GM21737 (cell line): Measurements from ENCODE around the gene ADAMTS12.
"Not testable (repeated sequence)": the region's sequence is repeated elsewhere in the genome, so short reads cannot be mapped to it uniquely, and the experiment has no call there.

ENCODE experiments used
- ATAC-seq: cut with Tn5 transposase; IDR thresholded peaks from one replicate; pipeline ENCODE4 v1.9.1; 2021; ENCODE audit warnings: mild to moderate bottlenecking, moderate library complexity; ENCODE audit not compliant: unreplicated experiment

ADAMTS12 gene

GRCh38 chr5:33914844-33915243 lies 23.1 kb upstream of the ADAMTS12 start:
- ATAC-seq, result not testable (repeated sequence)

DNA sequence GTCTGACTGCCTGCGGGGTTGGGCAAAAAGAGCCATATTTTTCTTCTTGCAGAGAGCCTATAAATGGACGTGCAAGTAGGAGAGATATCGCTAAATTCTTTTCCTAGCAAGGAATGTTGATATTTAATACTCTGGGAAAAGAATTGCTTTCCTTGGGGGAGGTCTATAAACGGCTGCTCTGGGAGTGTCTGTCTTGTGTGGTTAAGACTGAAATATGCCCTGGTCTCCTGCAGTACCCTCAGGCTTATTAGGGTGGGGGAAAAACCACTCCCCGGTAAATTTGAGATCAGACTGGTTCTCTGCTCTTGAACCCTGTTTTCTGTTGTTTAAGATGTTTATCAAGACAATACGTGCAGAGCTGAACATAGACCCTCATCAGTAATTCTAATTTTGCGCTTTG lies 14.5 kb upstream of the ADAMTS12 start:
- ATAC-seq, result not testable (repeated sequence)

- ATAC-seq, result no peak
Measured at GRCh38 chr5:33905381-33905780, 13.6 kb upstream of the ADAMTS12 start.

DNA sequence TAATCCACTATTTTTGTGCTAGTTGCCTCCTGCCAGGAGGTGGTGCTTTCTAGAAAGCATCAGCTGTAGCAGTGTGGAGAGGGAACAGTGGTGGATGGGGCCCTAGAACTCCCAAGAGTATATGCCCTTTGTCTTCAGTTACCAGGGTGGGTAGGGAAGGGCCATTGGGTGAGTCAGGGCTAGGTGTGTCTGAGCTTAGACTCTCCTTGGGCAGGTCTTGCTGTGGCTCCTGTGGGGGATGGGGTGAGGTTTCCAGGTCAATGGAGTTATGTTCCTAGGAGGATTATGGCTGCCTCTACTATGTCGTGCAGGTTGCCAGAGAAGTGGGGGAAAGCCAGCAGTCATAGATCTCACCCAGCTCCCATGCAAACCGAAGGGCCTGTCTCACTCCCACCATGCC lies 11.3 kb upstream of the ADAMTS12 start:
- ATAC-seq, result no peak

DNA sequence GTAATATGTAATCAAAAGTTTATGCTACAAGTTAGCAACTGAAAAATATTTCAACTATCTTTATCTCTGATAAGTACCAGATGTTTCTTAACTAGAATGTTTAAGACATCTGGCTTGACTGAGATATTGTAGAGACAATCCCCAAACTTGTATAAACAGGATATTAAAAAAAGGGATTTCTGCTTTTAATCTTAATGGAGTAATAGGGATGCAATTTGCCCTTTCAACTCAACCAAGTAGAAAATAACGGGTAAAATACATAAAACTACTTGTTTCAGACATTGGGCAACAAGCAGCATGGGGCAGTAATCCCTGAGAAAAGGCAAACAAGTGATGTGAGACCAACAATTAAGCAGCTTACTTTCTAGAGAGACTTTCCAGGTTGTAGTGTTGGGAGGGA lies 9.4 kb upstream of the ADAMTS12 start:
- no peak for ATAC-seq

- no peak for ATAC-seq
Measured at GRCh38 chr5:33894566-33894965, 2.8 kb upstream of the ADAMTS12 start.

- ATAC-seq, result no peak
Measured at GRCh38 chr5:33892620-33893137, 889 bp upstream of the ADAMTS12 start.

GRCh38 chr5:33891446-33891787 lies 373 bp downstream of the ADAMTS12 start:
- no peak for ATAC-seq

- ATAC-seq, result no peak
Measured at GRCh38 chr5:33890131-33891032, 1.4 kb downstream of the ADAMTS12 start.

- no peak for ATAC-seq
Measured at GRCh38 chr5:33888587-33888986, 3.2 kb downstream of the ADAMTS12 start.

GRCh38 chr5:33887268-33887667 lies 4.5 kb downstream of the ADAMTS12 start:
- ATAC-seq, result no peak

- ATAC-seq, result no peak
Measured at GRCh38 chr5:33886283-33886682, 5.5 kb downstream of the ADAMTS12 start.

GRCh38 chr5:33885679-33886078 lies 6.1 kb downstream of the ADAMTS12 start:
- no peak for ATAC-seq

GRCh38 chr5:33883482-33883881 lies 8.3 kb downstream of the ADAMTS12 start:
- ATAC-seq, result no peak

GRCh38 chr5:33880319-33880718 lies 11.5 kb downstream of the ADAMTS12 start:
- ATAC-seq, result no peak

GRCh38 chr5:33877449-33877848 lies 14.3 kb downstream of the ADAMTS12 start:
- ATAC-seq, result no peak

- ATAC-seq, result no peak
Measured at GRCh38 chr5:33867241-33867640, 24.5 kb downstream of the ADAMTS12 start.

DNA sequence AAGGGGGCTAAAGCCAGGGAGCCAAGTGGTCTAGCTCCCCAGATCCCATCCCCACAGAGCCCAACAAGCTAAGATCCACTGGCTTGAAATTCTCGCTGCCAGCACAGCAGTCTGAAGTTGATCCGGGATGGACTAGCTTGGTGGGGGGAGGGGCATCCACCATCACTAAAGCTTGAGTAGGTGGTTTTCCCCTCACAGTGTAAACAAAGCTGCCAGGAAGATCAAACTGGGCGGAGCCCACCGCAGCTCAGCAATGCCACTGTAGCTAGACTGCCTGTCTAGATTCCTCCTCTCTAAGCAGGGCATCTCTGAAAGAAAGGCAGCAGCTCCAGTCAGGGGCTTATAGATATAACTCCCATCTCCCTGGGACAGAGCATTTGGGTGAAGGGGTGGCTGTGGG lies 32.6 kb downstream of the ADAMTS12 start:
- ATAC-seq, result not testable (repeated sequence)

DNA sequence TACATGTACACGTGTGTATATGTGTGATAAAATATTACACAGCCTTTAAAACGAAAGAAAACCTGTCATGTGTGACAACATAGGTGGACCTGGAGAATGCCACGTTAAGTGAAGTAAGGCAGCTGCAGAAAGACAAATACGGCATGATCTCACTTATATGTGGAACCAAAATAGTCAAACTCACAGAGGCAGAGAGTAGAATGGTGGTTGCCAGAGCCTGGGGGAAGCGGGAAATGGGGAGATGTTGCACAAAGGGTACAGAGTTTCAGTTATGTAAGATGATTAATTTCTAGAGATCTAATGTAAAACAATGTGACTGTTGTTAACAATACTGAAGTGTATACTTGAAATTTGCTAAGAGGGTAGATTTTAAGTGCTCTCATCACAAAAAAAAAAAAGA lies 34.8 kb downstream of the ADAMTS12 start:
- ATAC-seq, result no peak

GRCh38 chr5:33855396-33855795 lies 36.4 kb downstream of the ADAMTS12 start:
- no peak for ATAC-seq

DNA sequence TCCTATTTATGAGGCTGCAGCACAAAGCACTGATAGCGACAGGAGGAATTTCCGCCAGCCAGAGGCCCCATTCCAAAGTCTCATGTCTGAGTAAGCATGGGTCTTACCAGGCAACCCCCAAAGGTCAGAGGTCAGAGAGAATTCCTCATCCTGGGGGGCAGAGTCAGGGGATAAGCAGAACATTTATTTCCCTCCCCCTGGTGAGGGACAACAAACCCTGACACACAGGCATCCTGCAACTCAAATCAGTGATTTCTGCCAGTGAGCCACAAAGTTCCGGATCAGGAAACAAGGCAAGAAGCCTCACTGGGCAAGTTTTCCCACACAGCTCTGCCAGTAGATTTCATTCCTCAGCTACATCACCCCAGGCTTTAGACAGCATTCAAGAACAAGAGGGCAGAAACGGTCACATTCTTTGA lies 37.0 kb downstream of the ADAMTS12 start:
- no peak for ATAC-seq

GRCh38 chr5:33852837-33853236 lies 39.0 kb downstream of the ADAMTS12 start:
- ATAC-seq, result no peak

DNA sequence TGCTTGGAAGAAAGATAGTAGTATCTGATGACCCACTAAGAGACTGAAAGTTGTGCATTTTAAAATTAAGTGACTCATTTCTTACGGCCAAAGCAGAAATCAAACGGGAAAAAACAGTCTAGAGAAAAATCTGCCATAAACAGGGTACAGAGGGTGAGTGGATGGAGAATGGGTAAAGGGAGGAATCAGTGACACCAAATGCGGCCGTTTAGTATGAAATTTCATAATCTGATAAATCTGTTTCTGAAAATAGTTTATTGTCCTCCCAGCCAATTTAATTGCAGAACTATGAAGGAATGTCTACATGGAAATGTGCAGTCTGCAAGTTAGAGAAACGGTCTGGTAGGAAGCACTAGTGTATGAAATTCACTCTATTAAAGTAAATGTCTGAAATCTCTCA lies 39.5 kb downstream of the ADAMTS12 start:
- ATAC-seq, result no peak
